PC-3 (cell line): ENCODE data around the gene NECAB2.

Experiments
- EZH2 ChIP-seq: fragments of 300-600 bp; sonication (generic); IDR thresholded peaks from one replicate; pipeline ENCODE4 v1.6.1; 2017; ENCODE audit warnings: antibody characterized with exemption, mild to moderate bottlenecking, low read length; ENCODE audit not compliant: unreplicated experiment
- EZH2phosphoT487 ChIP-seq: fragments of 300-600 bp; sonication (generic); IDR thresholded peaks from 2 replicates; pipeline ENCODE4 v1.6.1; 2018; ENCODE audit warnings: mild to moderate bottlenecking, antibody characterized with exemption, low read length, borderline replicate concordance
- TF ChIP-seq, protein P1 (sequence below): fragments of 300-600 bp; sonication (generic); conservative IDR thresholded peaks from 2 replicates; pipeline ENCODE4 v1.5.1; 2017; ENCODE audit warnings: antibody characterized with exemption, low read depth, mild to moderate bottlenecking, low read length

DNA sequence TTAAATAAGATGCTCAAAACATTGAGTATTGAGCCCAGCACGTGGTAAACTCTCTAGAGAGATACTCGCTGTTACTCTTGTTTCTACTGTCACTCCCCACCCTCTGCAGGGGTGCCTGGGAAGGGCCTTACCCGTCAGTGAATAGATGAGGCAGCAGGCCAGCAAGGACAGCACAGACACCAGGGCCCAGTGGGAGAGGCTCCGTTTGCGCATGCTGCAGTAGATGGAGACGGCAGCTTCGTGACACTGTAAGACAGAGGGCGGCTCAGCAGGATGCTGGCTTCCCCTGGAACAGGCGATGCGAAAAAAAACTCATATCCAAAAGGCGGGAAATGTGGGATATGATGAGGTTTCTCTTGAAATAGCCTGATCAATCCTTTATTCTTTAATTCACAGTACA lies 54.6 kb downstream of the NECAB2 start:
- TF ChIP-seq, protein P1, sequence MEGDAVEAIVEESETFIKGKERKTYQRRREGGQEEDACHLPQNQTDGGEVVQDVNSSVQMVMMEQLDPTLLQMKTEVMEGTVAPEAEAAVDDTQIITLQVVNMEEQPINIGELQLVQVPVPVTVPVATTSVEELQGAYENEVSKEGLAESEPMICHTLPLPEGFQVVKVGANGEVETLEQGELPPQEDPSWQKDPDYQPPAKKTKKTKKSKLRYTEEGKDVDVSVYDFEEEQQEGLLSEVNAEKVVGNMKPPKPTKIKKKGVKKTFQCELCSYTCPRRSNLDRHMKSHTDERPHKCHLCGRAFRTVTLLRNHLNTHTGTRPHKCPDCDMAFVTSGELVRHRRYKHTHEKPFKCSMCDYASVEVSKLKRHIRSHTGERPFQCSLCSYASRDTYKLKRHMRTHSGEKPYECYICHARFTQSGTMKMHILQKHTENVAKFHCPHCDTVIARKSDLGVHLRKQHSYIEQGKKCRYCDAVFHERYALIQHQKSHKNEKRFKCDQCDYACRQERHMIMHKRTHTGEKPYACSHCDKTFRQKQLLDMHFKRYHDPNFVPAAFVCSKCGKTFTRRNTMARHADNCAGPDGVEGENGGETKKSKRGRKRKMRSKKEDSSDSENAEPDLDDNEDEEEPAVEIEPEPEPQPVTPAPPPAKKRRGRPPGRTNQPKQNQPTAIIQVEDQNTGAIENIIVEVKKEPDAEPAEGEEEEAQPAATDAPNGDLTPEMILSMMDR, result no peak
- no peak for TF ChIP-seq EZH2
- TF ChIP-seq EZH2phosphoT487, result no peak
